GM08714 (cell line): ENCODE measurements around the gene ANKRD29.
A peak's percentile ranks its signal among the peaks of the same experiment; 100 is the strongest.

Experiments used
- H3K4me3 ChIP-seq: fragments of 200-500 bp; sonication (Bioruptor generic); 2 replicates; pipeline ENCODE4 v1.5.1; 2014; ENCODE audit warnings: mild to moderate bottlenecking, low read length, inconsistent platforms
- ZNF274 ChIP-seq: IDR thresholded peaks from 2 replicates; pipeline ENCODE4 v1.6.1; 2012; ENCODE audit warnings: mild to moderate bottlenecking, low read depth, low read length

Gene ANKRD29

DNA sequence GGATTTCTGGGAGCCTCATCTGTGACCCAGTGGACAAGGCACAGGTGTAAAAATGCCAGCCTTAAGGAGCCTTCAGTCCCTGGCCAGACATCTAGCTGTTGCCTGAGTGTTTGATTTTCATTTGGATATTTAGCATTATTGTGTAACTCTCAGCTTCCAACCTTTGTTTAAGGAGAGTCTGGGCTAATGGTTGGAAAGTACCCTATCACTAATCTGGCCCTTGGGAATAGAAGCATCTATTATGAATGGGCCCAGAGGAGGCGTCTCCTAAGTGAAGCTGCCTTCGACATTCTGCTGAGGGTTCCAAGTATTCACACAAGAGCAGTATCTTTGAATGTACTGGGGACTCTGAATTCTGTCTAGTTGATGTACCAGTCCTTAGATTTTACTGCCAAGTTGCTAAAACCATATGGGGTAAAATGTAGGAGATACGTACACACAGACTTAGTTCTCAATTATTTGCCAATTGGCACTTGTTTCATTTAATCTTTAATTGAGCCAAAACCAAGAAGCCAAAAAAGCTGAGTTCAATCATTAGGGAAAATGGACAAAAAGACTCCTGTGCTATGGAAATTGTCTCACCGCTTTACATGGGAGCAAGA, 7.2 kb upstream of the ANKRD29 start:
- H3K4me3 ChIP-seq = no peak overlapping the region

DNA sequence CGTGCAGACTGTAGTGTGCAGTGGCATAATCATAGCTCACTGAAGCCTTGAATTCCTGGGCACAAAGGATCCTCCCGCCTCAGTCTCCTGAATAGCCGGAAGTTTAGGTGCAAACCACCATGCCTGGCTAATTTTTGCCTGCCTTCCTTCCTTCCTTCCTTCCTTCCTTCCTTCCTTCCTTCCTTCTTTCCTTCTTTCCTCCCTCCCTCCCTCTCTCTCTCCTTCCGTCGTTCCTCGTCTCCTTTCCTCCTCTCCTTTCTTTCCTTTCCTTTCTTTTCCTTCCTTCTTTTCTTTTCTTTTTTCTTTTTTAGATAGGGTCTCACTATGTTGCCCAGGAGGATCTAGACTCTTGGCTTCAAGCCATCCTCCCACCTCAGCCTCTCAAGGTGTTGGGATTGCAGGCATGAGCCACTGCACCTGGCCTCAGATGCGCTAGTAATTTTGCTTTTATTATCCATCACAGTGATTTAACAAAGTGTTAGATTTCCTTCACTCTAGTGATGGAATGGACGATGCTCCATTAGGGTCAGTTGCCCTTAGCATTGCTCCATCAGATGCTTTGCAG, 6.6 kb upstream of the ANKRD29 start:
- TF ChIP-seq ZNF274 = no peak
- no peak overlapping the region for H3K4me3 ChIP-seq

More for the DNA sequence above, 7.2 kb upstream of the ANKRD29 start:
- no peak for TF ChIP-seq ZNF274

DNA sequence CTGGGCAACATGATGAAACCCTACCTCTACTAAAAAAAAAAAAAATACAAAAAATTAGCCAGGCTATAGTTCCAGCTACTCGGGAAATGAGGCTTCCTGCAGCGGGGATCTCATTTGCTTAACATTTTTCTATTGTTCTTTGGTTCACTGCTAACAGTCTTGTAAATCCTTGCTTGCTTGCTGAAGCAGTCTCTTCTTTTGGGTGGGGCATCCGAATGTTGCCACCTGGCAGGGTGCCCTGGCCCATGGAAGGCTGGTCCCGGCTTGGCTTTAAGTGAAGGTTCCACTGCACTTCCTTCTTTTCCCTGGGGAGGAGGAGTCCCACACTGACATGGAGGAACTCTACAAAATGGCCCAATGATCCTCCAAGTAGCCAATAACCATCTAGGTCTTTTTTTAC, 6.0 kb upstream of the ANKRD29 start:
- no peak for TF ChIP-seq ZNF274
- no peak overlapping the region for H3K4me3 ChIP-seq

DNA sequence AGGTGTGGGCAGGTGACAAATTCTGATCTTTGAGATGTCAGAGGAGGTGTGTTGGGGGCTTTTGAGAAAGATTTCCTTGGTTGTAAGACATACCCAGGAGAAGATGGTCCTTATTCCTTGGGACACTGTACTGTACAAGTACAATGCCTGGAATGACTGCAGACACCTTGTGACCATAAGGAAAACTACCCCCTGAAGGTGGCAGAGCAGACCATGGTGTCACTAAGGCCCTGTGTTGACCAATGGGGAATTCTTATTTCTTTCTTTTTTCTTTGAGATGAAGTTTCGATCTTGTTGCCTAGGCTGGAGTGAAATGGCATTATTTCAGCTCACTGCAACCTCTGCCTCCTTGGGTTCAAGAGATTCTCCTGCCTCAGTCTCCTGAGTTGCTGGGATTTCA, 4.4 kb upstream of the ANKRD29 start:
- no peak for TF ChIP-seq ZNF274

DNA sequence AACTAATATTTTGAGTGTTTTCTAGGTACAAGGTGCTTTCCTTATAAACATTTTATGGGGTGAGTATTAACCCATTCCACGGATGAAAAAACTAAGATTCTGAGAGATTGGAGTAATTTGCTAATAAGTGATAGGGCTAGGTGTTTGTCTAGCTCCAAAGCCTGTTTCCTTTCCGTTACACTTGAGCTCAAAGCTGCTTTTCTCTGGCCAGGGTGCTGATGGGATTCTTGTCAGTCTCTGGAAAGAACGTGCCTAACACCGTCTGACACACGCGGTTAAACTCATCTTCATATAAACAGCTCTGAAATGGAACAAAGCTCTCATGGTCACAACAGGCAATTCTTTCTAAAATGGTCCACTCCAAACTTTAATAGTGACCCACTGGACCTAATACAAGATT, 2.0 kb upstream of the ANKRD29 start:
- H3K4me3 ChIP-seq = no peak overlapping the region
- TF ChIP-seq ZNF274 = no peak

More for the DNA sequence above, 4.4 kb upstream of the ANKRD29 start:
- H3K4me3 ChIP-seq = no peak overlapping the region

DNA sequence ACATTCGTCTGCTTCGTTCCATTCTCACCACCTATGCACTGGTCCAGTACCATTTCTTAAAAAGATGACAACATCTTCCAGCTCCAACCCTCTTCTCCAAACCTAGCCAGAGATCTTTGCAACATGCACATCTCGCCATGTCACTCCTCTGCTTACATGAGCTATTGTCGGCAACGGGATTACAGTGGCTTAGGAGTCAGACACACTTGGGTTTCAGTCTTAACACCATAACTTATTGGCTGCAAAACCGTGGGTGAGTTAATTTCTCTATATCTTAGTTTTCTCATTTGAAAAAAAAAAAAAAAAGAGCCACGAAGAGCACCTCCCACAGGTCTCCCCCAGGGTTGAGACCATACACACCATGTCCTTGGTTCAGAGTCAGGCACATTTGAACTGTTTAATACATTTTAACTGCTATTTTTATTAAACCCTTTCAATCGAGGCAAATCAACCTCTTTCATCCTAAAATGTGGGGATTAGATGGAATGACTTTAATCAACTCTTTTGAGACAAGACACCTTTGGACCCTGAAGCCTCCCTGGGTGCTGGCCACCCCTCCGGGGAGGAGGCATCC, 889 bp downstream of the ANKRD29 start:
- peak overlapping the region; percentile 78; the same call in 1 of the 2 replicates for H3K4me3 ChIP-seq
- TF ChIP-seq ZNF274 = no peak

DNA sequence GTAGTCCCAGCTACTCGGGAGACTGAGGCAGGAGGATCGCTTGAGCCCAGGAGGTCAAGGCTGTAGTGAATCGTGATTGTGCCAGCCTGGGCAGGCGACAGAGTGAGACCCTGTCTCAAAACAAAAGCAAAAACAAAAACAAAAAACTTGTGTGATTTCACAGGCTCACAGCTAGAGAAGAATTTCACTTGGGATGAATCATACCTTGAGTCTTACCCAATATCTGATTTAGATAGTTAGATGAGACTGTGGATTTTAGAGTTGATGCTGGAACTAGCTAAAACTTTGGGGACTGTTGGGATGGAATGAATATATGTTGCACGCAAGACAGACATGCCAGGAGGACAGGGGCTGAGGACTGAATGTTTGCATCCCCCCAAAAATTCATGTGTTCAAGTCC, 4.4 kb downstream of the ANKRD29 start:
- H3K4me3 ChIP-seq = no peak overlapping the region
- no peak for TF ChIP-seq ZNF274

DNA sequence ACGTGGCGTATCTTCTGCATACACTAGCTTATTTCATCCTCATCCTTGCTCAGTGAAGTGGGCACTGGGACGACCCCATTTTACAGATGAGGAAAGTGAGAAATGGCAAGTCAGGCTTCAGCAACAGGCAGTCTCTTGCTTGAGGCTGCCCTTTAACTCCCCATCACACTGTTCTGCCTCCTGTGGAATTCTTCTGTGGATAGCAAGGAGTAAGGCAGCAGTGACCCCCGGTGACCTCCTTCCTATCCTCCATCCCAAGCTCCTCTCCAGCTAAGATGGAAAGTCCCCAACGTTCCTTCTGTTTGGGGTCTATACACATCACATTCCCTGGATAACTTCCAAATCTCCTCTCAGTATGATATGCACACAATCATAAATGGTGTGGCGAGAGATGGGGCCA, 10.5 kb downstream of the ANKRD29 start:
- TF ChIP-seq ZNF274 = no peak
- no peak overlapping the region for H3K4me3 ChIP-seq

DNA sequence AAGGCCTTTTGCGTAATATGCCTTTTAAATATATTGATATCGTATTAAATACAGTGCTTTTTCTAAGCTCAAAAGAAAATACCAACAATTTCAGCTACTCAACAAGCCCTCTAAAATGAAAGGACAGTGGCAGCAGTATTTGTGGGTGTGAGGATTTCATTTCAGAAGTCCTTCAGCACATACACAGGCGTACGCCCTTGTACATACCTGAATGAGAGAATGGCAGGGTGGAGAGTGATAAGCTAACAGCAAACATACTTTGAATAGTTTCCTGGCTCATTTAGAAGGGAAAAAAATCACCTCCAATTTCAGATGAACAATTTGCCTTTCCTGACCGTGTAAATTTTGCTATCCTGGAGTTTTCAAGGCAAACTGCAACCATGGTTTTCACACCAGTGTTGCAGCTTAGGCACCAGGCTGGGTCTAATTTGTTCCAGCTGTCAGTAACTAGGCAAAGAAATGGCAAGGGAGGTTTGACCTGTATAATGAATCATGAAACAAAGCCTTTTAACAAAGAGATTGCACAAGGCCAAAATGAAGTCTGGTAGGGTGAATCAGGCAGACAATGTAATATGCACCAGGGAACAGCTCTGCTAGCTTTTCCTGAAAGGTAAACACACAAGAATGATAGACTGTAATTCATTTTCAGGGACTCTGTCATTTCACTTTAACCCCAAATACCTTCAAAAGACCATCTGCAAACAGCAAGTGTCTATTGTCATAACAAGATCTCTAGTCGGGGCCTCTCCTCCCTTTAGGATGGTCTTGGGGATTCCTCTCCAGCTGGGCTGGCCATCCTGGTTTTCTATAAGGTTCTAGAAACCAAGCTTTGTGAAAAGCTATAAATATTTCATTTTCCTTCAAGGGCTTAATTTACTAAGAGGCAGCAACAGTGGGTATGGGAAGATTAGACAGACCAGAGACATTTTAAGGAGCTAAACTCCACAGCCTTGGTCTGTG, 11.5 kb downstream of the ANKRD29 start:
- TF ChIP-seq ZNF274 = no peak
- no peak overlapping the region for H3K4me3 ChIP-seq

DNA sequence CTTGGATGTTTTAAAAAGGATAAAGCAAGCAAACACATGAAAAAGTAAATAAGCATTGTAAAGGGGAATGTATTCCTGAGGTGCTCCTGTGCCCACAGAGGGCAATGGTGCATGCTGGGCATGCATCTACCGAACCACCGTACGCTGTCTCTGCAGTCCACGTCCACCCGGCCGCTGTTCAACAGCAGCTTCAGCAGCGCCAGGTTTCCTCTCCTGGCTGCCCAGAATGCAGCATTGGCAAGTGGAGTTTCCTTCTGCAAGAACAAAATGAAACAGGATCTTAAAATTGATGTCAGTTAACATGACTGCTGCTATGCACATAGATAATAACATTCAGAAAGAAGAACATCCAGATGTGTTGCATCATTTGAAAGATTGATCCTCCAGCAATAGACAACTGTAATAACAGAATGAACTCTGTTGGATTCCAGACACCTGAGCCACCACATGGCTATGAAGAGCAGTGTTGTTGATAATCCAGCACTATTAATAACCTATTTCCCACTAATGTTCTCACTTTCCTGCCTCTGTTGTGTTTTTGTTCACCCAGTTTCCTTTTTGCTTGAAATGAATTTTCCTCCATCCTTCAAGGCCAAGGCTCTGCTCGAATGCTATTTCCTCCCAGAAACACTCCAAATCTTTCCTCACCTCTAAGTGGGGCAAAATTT, 13.6 kb downstream of the ANKRD29 start:
- H3K4me3 ChIP-seq = no peak overlapping the region
- TF ChIP-seq ZNF274 = no peak

DNA sequence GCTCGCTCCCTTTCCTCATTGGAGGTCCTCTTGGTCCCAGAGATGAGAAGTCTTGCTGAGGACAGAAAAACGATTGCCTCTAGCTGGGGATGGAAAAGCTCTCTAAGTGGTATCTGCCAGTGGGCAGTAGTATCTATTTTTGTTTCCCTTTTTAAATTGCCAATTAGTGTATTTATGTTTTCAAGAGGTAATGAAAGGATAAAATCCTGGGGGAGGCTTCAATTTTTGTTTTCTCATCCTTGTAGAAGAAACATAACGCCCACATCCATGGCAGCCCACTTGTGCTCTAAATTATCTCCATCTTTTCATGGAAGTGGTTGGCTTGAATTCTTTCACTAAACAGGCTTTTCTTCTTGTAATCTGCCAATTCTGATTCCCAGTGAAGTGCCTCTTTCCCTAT, 14.3 kb downstream of the ANKRD29 start:
- no peak for TF ChIP-seq ZNF274
- no peak overlapping the region for H3K4me3 ChIP-seq

DNA sequence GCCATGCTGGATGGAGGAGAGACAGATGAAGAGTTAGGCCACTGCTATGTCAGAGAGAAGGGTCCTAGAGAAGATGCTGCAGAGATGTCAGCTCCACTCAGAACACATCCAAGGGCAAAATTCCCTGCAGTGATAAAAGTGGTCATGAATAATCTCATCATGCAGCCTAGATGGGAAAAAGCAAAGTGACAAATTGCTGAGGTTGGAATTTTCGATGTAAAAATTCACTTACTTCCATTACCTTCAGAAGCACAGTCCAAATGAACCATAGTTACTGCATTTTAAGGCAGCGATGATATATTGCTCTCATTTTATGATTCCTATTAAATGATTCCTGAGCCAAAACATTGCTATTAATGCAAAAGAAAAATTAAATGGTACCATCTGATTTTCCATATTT, 16.4 kb downstream of the ANKRD29 start:
- no peak overlapping the region for H3K4me3 ChIP-seq
- TF ChIP-seq ZNF274 = no peak

DNA sequence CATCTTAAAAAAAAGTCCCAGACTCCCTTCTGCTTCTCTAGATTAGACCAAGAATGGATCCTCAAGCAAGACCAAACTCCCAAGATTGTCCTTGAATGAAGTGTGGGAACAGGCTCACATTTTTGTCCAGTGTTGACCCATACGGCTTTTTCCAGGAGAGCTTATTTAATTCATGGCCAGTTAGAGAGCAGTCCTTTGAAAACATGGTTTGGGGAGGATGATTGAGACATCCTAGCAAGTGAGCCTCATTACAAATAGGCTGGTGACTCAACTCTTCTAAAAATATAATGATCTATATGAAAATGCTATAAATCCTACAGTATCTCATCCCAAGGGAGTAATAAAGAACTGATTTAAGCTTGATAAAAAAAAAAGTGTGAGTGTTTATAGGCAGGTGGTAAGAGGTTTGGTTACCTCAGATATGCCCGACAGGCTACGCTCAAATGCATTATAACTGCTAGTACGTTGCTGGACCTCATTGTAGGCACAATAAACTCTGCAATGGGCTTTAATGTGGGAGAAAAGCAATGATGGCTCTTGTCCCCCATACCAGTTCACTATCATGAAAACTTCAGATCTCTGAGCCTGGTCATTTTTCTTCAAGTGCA, 17.0 kb downstream of the ANKRD29 start:
- H3K4me3 ChIP-seq = no peak overlapping the region
- no peak for TF ChIP-seq ZNF274
